HEK293 (cell line): Measurements from ENCODE around the gene ADH4.

Experiments used
- CTCF ChIA-PET: fragments of 350-600 bp; formaldehyde crosslinking; extraction: SDS; loops from one replicate; lab custom pipeline; 2021; ENCODE audit warnings: antibody characterized with exemption; lab: Yijun Ruan, JAX
- POLR2A ChIA-PET: fragments of 300-600 bp; formaldehyde crosslinking; extraction: SDS; loops from one replicate; lab custom pipeline; 2020; ENCODE audit warnings: antibody characterized with exemption, inconsistent platforms; lab: Yijun Ruan, JAX
- H3K27ac ChIP-seq: fragments of 200-500 bp; sonication (Bioruptor generic); 2 replicates; pipeline ENCODE4 v1.5.1; 2014; ENCODE audit warnings: low read depth, low read length, control low read depth, inconsistent platforms; ENCODE audit errors: extremely low read depth
- H3K36me3 ChIP-seq, 2 experiments: fragments of 200-500 bp in 1 of 2; sonication (Bioruptor generic) in 1 of 2; 1 replicate in 1 of 2; 2 replicates in 1 of 2; pipeline ENCODE4 v1.5.1; 2014 to 2017; ENCODE audit warnings: inconsistent platforms in 2 of 2, low read length in 2 of 2; ENCODE audit not compliant: control insufficient read depth in 2 of 2, insufficient read depth in 1 of 2
- H3K4me1 ChIP-seq: fragments of 200-500 bp; sonication (Bioruptor generic); 2 replicates; pipeline ENCODE4 v1.5.1; 2014; ENCODE audit warnings: mild to moderate bottlenecking, low read length, inconsistent platforms; ENCODE audit not compliant: control insufficient read depth, insufficient read depth
- H3K4me3 ChIP-seq: 2 replicates; pipeline ENCODE4 v1.5.1; 2011; ENCODE audit warnings: low read depth, mild to moderate bottlenecking, control low read depth, low read length, moderate library complexity
- H3K9me3 ChIP-seq: fragments of 200-500 bp; sonication (Bioruptor generic); 2 replicates; pipeline ENCODE4 v1.5.1; 2014; ENCODE audit warnings: low read depth, low read length, inconsistent platforms; ENCODE audit not compliant: control insufficient read depth, insufficient read depth
- INSM2 ChIP-seq: fragments of 450-650 bp; formaldehyde crosslinking; IDR thresholded peaks from 2 replicates; pipeline ENCODE4 v1.5.1; 2016; ENCODE audit warnings: missing biosample characterization, missing genetic modification characterization
- KLF16 ChIP-seq: fragments of 450-650 bp; formaldehyde crosslinking; IDR thresholded peaks from 2 replicates; pipeline ENCODE4 v1.5.1; 2017; ENCODE audit warnings: missing biosample characterization, missing genetic modification characterization
- PRDM4 ChIP-seq: fragments of 450-650 bp; formaldehyde crosslinking; IDR thresholded peaks from 2 replicates; pipeline ENCODE4 v1.5.1; 2017; ENCODE audit warnings: missing biosample characterization, missing genetic modification characterization
- TRIM28 ChIP-seq: IDR thresholded peaks from 2 replicates; pipeline ENCODE4 v1.6.1; 2011; ENCODE audit warnings: low read length, control low read depth, borderline replicate concordance
- ZBTB7A ChIP-seq: fragments of 450-650 bp; formaldehyde crosslinking; IDR thresholded peaks from 2 replicates; pipeline ENCODE4 v1.5.1; 2016; ENCODE audit warnings: low read depth, missing biosample characterization, missing genetic modification characterization
- ZNF114 ChIP-seq: fragments of 450-650 bp; formaldehyde crosslinking; IDR thresholded peaks from 2 replicates; pipeline ENCODE4 v1.5.0; 2017; ENCODE audit warnings: missing biosample characterization, missing genetic modification characterization
- ZNF132 ChIP-seq: fragments of 450-650 bp; formaldehyde crosslinking; IDR thresholded peaks from 2 replicates; pipeline ENCODE4 v1.5.1; 2017; ENCODE audit warnings: missing biosample characterization, missing genetic modification characterization, borderline replicate concordance
- ZNF140 ChIP-seq: fragments of 450-650 bp; formaldehyde crosslinking; IDR thresholded peaks from 2 replicates; pipeline ENCODE4 v1.5.1; 2016; ENCODE audit warnings: missing biosample characterization, missing genetic modification characterization
- ZNF354C ChIP-seq: fragments of 450-650 bp; formaldehyde crosslinking; IDR thresholded peaks from 2 replicates; pipeline ENCODE4 v1.5.1; 2016; ENCODE audit warnings: missing biosample characterization, missing genetic modification characterization, low read depth, borderline replicate concordance
- ZNF394 ChIP-seq: fragments of 450-650 bp; formaldehyde crosslinking; IDR thresholded peaks from 2 replicates; pipeline ENCODE4 v1.5.1; 2016; ENCODE audit warnings: missing biosample characterization, missing genetic modification characterization, mild to moderate bottlenecking, moderate library complexity, borderline replicate concordance
- ZNF423 ChIP-seq: fragments of 450-650 bp; formaldehyde crosslinking; IDR thresholded peaks from 2 replicates; pipeline ENCODE4 v1.5.1; 2016; ENCODE audit warnings: missing biosample characterization, missing genetic modification characterization
- ZNF501 ChIP-seq: fragments of 450-650 bp; formaldehyde crosslinking; IDR thresholded peaks from 2 replicates; pipeline ENCODE4 v1.5.1; 2016; ENCODE audit warnings: missing biosample characterization, missing genetic modification characterization
- ZNF544 ChIP-seq: fragments of 450-650 bp; formaldehyde crosslinking; IDR thresholded peaks from 2 replicates; pipeline ENCODE4 v1.5.0; 2017; ENCODE audit warnings: missing biosample characterization, missing genetic modification characterization
- ZNF560 ChIP-seq: fragments of 450-650 bp; formaldehyde crosslinking; IDR thresholded peaks from 2 replicates; pipeline ENCODE4 v1.5.1; 2017; ENCODE audit warnings: missing biosample characterization, missing genetic modification characterization, borderline replicate concordance
- ZNF610 ChIP-seq: fragments of 450-650 bp; formaldehyde crosslinking; IDR thresholded peaks from 2 replicates; pipeline ENCODE4 v1.5.1; 2016; ENCODE audit warnings: missing biosample characterization, missing genetic modification characterization, borderline replicate concordance
- ZNF629 ChIP-seq: fragments of 450-650 bp; formaldehyde crosslinking; IDR thresholded peaks from 2 replicates; pipeline ENCODE4 v1.5.1; 2017; ENCODE audit warnings: missing biosample characterization, missing genetic modification characterization
- ZNF645 ChIP-seq: fragments of 450-650 bp; formaldehyde crosslinking; IDR thresholded peaks from 2 replicates; pipeline ENCODE4; 2016; ENCODE audit warnings: missing biosample characterization, missing genetic modification characterization
- ZSCAN18 ChIP-seq: fragments of 450-650 bp; formaldehyde crosslinking; IDR thresholded peaks from 2 replicates; pipeline ENCODE4 v1.5.1; 2016; ENCODE audit warnings: missing biosample characterization, missing genetic modification characterization
- TF ChIP-seq, protein P1 (sequence below): fragments of 450-650 bp; formaldehyde crosslinking; IDR thresholded peaks from 2 replicates; pipeline ENCODE4 v1.5.1; 2016; ENCODE audit warnings: missing biosample characterization, missing genetic modification characterization
- TF ChIP-seq, protein P2 (sequence below): fragments of 450-650 bp; formaldehyde crosslinking; IDR thresholded peaks from 2 replicates; pipeline ENCODE4 v1.5.0; 2017; ENCODE audit warnings: missing biosample characterization, missing genetic modification characterization, borderline replicate concordance

The ADH4 gene

DNA sequence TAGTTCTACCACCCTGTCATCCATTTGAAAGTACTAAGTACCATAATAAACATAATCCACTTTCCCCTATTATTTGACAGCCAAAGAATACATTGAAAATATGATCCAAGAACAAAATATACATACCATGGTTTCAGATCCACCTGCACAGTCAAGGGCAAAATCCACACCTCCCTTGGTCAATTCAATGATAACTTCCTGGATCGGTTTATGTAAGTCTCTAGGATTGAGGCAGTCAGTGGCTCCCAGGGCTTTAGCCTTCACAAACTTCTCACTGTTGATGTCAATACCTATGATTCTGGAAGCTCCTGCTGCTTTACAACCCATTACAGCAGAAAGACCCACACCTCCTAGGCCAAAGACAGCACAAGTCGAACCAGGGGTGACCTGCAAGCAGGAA, 12.7 kb downstream of the ADH4 start:
- no peaks in the 10 kb centered on the region for H3K4me1 ChIP-seq
- TF ChIP-seq ZNF610 (no peak), ZBTB7A (tag by site-specific recombination) (no peak), KLF16 (tag by site-specific recombination) (no peak), ZNF645 (no peak), ZSCAN18 (tag by site-specific recombination) (no peak), ZNF560 (tag by site-specific recombination) (no peak), ZNF354C (tag by site-specific recombination) (no peak), INSM2 (tag by site-specific recombination) (no peak), ZNF629 (no peak), ZNF140 (tag by site-specific recombination) (no peak), PRDM4 (tag by site-specific recombination) (no peak), ZNF114 (tag by site-specific recombination) (no peak), TRIM28 (no peak), ZNF394 (tag by site-specific recombination) (no peak), ZNF132 (tag by site-specific recombination) (no peak), ZNF544 (tag by site-specific recombination) (no peak), ZNF501 (no peak), ZNF423 (tag by site-specific recombination) (no peak)
- TF ChIP-seq, protein P1, sequence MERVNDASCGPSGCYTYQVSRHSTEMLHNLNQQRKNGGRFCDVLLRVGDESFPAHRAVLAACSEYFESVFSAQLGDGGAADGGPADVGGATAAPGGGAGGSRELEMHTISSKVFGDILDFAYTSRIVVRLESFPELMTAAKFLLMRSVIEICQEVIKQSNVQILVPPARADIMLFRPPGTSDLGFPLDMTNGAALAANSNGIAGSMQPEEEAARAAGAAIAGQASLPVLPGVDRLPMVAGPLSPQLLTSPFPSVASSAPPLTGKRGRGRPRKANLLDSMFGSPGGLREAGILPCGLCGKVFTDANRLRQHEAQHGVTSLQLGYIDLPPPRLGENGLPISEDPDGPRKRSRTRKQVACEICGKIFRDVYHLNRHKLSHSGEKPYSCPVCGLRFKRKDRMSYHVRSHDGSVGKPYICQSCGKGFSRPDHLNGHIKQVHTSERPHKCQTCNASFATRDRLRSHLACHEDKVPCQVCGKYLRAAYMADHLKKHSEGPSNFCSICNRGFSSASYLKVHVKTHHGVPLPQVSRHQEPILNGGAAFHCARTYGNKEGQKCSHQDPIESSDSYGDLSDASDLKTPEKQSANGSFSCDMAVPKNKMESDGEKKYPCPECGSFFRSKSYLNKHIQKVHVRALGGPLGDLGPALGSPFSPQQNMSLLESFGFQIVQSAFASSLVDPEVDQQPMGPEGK (tag by site-specific recombination), result no peak
- TF ChIP-seq, protein P2, sequence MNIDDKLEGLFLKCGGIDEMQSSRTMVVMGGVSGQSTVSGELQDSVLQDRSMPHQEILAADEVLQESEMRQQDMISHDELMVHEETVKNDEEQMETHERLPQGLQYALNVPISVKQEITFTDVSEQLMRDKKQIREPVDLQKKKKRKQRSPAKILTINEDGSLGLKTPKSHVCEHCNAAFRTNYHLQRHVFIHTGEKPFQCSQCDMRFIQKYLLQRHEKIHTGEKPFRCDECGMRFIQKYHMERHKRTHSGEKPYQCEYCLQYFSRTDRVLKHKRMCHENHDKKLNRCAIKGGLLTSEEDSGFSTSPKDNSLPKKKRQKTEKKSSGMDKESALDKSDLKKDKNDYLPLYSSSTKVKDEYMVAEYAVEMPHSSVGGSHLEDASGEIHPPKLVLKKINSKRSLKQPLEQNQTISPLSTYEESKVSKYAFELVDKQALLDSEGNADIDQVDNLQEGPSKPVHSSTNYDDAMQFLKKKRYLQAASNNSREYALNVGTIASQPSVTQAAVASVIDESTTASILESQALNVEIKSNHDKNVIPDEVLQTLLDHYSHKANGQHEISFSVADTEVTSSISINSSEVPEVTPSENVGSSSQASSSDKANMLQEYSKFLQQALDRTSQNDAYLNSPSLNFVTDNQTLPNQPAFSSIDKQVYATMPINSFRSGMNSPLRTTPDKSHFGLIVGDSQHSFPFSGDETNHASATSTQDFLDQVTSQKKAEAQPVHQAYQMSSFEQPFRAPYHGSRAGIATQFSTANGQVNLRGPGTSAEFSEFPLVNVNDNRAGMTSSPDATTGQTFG, result no peak
- POLR2A ChIA-PET, result no interaction called here
- CTCF ChIA-PET, result no interaction called here
- H3K27ac ChIP-seq, result no peak overlapping the region
- H3K4me3 ChIP-seq, result no peak overlapping the region
- no peaks in the 10 kb centered on the region for H3K36me3 ChIP-seq
- H3K9me3 ChIP-seq, result no peaks in the 10 kb centered on the region
